Neural progenitor cell (in vitro differentiated cells): ENCODE measurements around the gene MAS1.
"Not testable (repeated sequence)": the region's sequence is repeated elsewhere in the genome, so short reads cannot be mapped to it uniquely, and the experiment has no call there.

Source experiments
- CTCF ChIP-seq: fragments of 200-600 bp; sonication (generic); IDR thresholded peaks from 2 replicates; pipeline ENCODE4 v1.5.1; 2017; ENCODE audit warnings: antibody characterized with exemption, mild to moderate bottlenecking
- EZH2 ChIP-seq: fragments of 200-600 bp; sonication (generic); IDR thresholded peaks from 2 replicates; pipeline ENCODE4 v1.6.1; 2017; ENCODE audit warnings: antibody characterized with exemption, mild to moderate bottlenecking, moderate library complexity

DNA sequence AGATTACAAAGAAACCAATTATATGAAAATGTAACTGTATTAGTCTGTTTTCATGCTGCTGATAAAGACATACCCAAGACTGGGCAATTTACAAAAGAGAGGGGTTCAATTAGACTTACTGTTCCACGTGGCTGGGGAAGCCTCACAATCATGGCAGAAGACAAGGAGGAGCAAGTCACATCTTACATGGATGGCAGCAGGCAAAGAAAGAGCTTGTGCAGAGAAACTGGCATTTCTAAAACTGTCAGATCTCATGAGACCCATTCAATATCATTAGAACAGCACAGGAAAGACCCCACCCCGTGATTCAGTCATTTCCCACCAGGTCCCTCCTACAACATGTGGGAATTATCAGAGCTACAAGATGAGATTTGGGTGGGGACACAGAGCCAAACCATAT, 33.4 kb downstream of the MAS1 start:
- not testable (repeated sequence) for TF ChIP-seq CTCF, EZH2
